Measurements from ENCODE around the gene IRAK1BP1.
A peak's percentile ranks its signal among the peaks of the same experiment; 100 is the strongest.

Gene IRAK1BP1

DNA sequence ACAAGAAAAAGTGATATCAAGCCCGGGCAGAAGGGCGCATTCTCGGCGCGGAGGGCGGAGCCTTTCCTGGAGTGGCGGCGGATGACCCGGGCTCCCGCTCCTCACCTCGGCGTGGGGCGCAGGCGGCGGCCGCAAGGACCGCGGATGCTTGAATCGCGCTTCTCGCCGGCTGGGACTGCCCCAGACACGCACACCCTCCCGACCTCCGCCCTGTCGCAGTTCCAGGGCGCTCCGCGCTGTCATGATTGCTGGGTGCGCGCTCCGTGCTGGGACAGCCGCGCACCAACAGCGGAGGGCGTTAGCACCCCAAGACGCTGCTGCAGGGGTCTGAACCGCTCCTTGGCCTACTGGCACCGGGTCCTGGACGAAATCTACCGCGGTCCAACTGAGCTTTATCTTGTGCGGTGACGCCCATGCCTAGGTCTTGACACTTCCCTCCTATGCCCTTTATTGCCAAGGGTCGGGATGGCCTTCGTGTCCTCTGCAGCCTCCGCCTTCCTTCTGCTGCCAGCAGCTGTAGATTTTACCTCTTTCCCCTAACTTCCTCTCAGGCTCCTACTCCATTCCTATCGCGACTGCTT lies 43.3 kb downstream of the IRAK1BP1 start:
- Histone ChIP-seq H3K14ac (ENCODE audit: low read length) (no peak overlapping the region), H3K18ac (ENCODE audit: low read length) (peak overlapping the region; percentile 91), H3K36me3 (replicated peaks in 1 of 2; ENCODE audit: control insufficient read depth in 2 of 2, insufficient read depth in 2 of 2, low read length in 2 of 2) (peaks cover 0 to 17% of the 10 kb centered on the region in 2 donors), H2AK5ac (ENCODE audit: low read depth, low read length) (no peak overlapping the region), H3K4ac (ENCODE audit: low read length) (no peak overlapping the region), H3K27ac (replicated peaks; ENCODE audit: low read length) (no peak overlapping the region), H4K8ac (ENCODE audit: low read depth, low read length) (no peak overlapping the region), H3K9me3 (replicated peaks in 1 of 2; ENCODE audit: control insufficient read depth in 2 of 2, insufficient read depth in 1 of 2, low read depth in 1 of 2, low read length in 2 of 2) (peaks cover 2 to 6% of the 10 kb centered on the region in 2 donors), H3K4me1 (ENCODE audit: control insufficient read depth in 2 of 2, insufficient read depth in 1 of 2, low read depth in 1 of 2, low read length in 2 of 2) (peaks cover 0 to 3% of the 10 kb centered on the region in 2 donors), H3K79me1 (ENCODE audit: low read depth, low read length) (no peaks in the 10 kb centered on the region), H3K4me2 (ENCODE audit: insufficient read depth, low read length, poor library complexity, severe bottlenecking) (peak overlapping the region; percentile 72), H3K9ac (ENCODE audit: low read depth, low read length, poor library complexity) (peak overlapping the region; percentile 81), H2BK120ac (ENCODE audit: low read depth, low read length) (no peak overlapping the region), H3K4me3 (ENCODE audit: low read length in 2 of 2) (peak overlapping the region in 1 of 2 donors; percentile 79), H2BK5ac (ENCODE audit: low read length) (no peak overlapping the region), H4K91ac (ENCODE audit: low read depth, low read length, poor library complexity) (no peak overlapping the region), H3K23ac (ENCODE audit: low read depth, low read length, poor library complexity) (no peak overlapping the region), H2AFZ (ENCODE audit: low read length) (no peak overlapping the region), H2BK15ac (ENCODE audit: low read length) (no peak overlapping the region), H3K27me3 (ENCODE audit: control insufficient read depth in 3 of 3, insufficient read depth in 3 of 3, low read depth in 1 of 3, low read length in 3 of 3) (peaks cover 0 to 10% (median 0%) of the 10 kb centered on the region in 3 experiments), H2BK12ac (ENCODE audit: low read length) (no peak overlapping the region)
- DNase-seq (ENCODE audit: low spot score): peak; percentile 9
- no CpG with 5 or more reads among the region's 49 CpGs for whole genome bisulfite sequencing, 2 donors (ENCODE audit: extremely low coverage in 2 of 2, insufficient read length in 2 of 2, insufficient replicate concordance in 1 of 2)

DNA sequence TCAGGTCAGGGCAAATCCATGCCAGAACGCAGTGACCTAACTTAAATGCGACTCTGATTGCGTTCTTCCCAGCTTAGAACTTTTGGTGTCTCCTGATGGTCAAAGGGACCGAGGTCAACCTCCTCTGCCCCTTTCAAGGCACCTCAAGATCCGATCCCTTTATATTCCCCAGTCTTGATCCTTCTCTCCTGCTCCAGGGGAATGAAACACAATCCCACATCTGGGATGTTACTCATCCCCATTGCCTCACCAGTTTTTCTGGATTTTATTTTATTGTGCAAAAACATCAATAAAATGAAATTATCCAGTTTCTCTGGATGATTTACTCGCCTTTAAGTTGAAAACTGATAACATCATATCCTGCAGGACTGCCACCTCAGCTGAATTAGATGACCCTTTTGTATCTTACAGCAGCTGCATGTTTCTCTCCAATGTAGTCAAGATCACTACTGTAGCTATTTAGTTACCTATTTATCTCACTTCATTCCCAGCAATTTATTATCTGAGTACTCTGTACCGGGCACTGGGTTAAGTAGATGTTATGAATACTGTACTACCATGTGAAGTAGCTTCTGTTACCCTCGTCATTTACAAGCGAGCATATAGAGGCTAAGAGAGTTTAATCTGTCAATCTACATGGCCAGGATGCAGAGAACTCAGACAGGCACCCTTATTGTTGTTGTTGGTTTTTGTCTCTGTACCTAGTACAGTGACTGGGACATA lies 44.0 kb downstream of the IRAK1BP1 start:
- no peak overlapping the region for H2BK15ac ChIP-seq (ENCODE audit: low read length)
- no peak overlapping the region for H2BK5ac ChIP-seq (ENCODE audit: low read length)
- no peak overlapping the region for H4K91ac ChIP-seq (ENCODE audit: low read depth, low read length, poor library complexity)
- H3K4me3 ChIP-seq (ENCODE audit: low read length in 2 of 2): peak overlapping the region in 1 of 2 donors; percentile 79
- H2AFZ ChIP-seq (ENCODE audit: low read length): no peak overlapping the region
- H2AK5ac ChIP-seq (ENCODE audit: low read depth, low read length): no peak overlapping the region
- H3K23ac ChIP-seq (ENCODE audit: low read depth, low read length, poor library complexity): no peak overlapping the region
- peaks cover 2 to 6% of the 10 kb centered on the region in 2 donors for H3K9me3 ChIP-seq (replicated peaks in 1 of 2; ENCODE audit: control insufficient read depth in 2 of 2, insufficient read depth in 1 of 2, low read depth in 1 of 2, low read length in 2 of 2)
- H3K4me1 ChIP-seq (ENCODE audit: control insufficient read depth in 2 of 2, insufficient read depth in 1 of 2, low read depth in 1 of 2, low read length in 2 of 2): peaks cover 0 to 3% of the 10 kb centered on the region in 2 donors
- H3K79me1 ChIP-seq (ENCODE audit: low read depth, low read length): no peaks in the 10 kb centered on the region
- H3K36me3 ChIP-seq (replicated peaks in 1 of 2; ENCODE audit: control insufficient read depth in 2 of 2, insufficient read depth in 2 of 2, low read length in 2 of 2): peaks cover 0 to 14% of the 10 kb centered on the region in 2 donors
- H3K27me3 ChIP-seq (ENCODE audit: control insufficient read depth in 3 of 3, insufficient read depth in 3 of 3, low read depth in 1 of 3, low read length in 3 of 3): peaks cover 0 to 10% (median 0%) of the 10 kb centered on the region in 3 experiments
- H3K27ac ChIP-seq (replicated peaks; ENCODE audit: low read length): no peak overlapping the region
- no peak overlapping the region for H4K8ac ChIP-seq (ENCODE audit: low read depth, low read length)
- H3K4ac ChIP-seq (ENCODE audit: low read length): no peak overlapping the region
- H3K18ac ChIP-seq (ENCODE audit: low read length): no peak overlapping the region
- H3K14ac ChIP-seq (ENCODE audit: low read length): no peak overlapping the region
- no peak overlapping the region for H3K4me2 ChIP-seq (ENCODE audit: insufficient read depth, low read length, poor library complexity, severe bottlenecking)
- no peak overlapping the region for H3K9ac ChIP-seq (ENCODE audit: low read depth, low read length, poor library complexity)
- no peak overlapping the region for H2BK120ac ChIP-seq (ENCODE audit: low read depth, low read length)
- DNase-seq (ENCODE audit: low spot score): no peak
- H2BK12ac ChIP-seq (ENCODE audit: low read length): no peak overlapping the region
- no CpG with 5 or more reads among the region's 9 CpGs for WGBS, 2 donors (ENCODE audit: extremely low coverage in 2 of 2, insufficient read length in 2 of 2, insufficient replicate concordance in 1 of 2)

DNA sequence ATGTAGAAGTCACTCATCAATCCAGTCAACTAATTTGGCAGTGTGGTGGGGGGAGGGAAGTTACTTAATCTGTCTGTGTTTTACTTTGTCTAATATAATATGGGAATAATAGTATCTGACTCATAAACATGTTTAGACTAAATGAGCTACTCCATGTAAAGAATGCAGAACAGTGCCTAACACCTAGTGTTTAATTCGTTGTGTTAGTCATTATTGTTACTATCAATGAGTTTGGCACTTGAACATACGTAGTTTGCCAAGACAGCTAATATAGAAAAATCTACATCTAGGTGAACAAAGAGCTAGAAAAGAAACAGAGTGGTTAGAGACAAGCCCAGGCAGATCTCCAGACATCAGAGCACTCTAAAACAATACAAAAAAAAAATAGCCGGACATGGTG lies 49.1 kb downstream of the IRAK1BP1 start:
- Histone ChIP-seq H3K27ac (replicated peaks; ENCODE audit: low read length) (no peak overlapping the region), H3K18ac (ENCODE audit: low read length) (no peak overlapping the region), H3K79me1 (ENCODE audit: low read depth, low read length) (no peaks in the 10 kb centered on the region), H3K4me2 (ENCODE audit: insufficient read depth, low read length, poor library complexity, severe bottlenecking) (no peak overlapping the region), H2BK5ac (ENCODE audit: low read length) (no peak overlapping the region), H3K9ac (ENCODE audit: low read depth, low read length, poor library complexity) (no peak overlapping the region), H4K91ac (ENCODE audit: low read depth, low read length, poor library complexity) (no peak overlapping the region), H3K36me3 (replicated peaks in 1 of 2; ENCODE audit: control insufficient read depth in 2 of 2, insufficient read depth in 2 of 2, low read length in 2 of 2) (no peaks in the 10 kb centered on the region), H2BK12ac (ENCODE audit: low read length) (no peak overlapping the region), H2BK15ac (ENCODE audit: low read length) (no peak overlapping the region), H3K14ac (ENCODE audit: low read length) (no peak overlapping the region), H4K8ac (ENCODE audit: low read depth, low read length) (no peak overlapping the region), H2BK120ac (ENCODE audit: low read depth, low read length) (no peak overlapping the region), H2AFZ (ENCODE audit: low read length) (no peak overlapping the region), H3K27me3 (ENCODE audit: control insufficient read depth in 3 of 3, insufficient read depth in 3 of 3, low read depth in 1 of 3, low read length in 3 of 3) (no peaks in the 10 kb centered on the region), H3K9me3 (replicated peaks in 1 of 2; ENCODE audit: control insufficient read depth in 2 of 2, insufficient read depth in 1 of 2, low read depth in 1 of 2, low read length in 2 of 2) (peaks cover 2 to 18% of the 10 kb centered on the region in 2 donors), H3K23ac (ENCODE audit: low read depth, low read length, poor library complexity) (no peak overlapping the region), H3K4me1 (ENCODE audit: control insufficient read depth in 2 of 2, insufficient read depth in 1 of 2, low read depth in 1 of 2, low read length in 2 of 2) (no peaks in the 10 kb centered on the region), H2AK5ac (ENCODE audit: low read depth, low read length) (no peak overlapping the region), H3K4ac (ENCODE audit: low read length) (no peak overlapping the region), H3K4me3 (ENCODE audit: low read length in 2 of 2) (no peak overlapping the region)
- no CpG with 5 or more reads among the region's 3 CpGs for WGBS, 2 donors (ENCODE audit: extremely low coverage in 2 of 2, insufficient read length in 2 of 2, insufficient replicate concordance in 1 of 2)
- no peak for DNase-seq (ENCODE audit: low spot score)

DNA sequence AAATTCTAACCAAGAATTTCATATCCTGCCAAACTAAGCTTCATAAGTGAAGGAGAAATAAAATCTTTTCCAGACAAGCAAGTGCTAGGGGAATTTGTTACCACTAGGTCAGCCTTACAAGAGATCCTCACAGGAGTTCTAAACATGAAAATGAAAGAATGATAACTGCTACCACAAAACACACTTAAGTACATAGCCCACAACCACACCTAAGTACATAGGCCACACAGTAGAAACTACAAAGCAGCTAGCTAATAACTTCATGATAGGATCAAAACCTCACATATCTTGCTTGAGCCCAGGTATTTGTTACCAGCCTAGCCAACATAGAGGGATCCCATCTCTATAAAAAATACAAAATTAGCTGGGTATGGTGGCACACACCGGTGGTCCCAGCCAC lies 50.4 kb downstream of the IRAK1BP1 start:
- no peak overlapping the region for H3K9ac ChIP-seq (ENCODE audit: low read depth, low read length, poor library complexity)
- WGBS, 2 donors (ENCODE audit: extremely low coverage in 2 of 2, insufficient read length in 2 of 2, insufficient replicate concordance in 1 of 2): no CpG with 5 or more reads among the region's 1 CpG
- no peak overlapping the region for H3K4ac ChIP-seq (ENCODE audit: low read length)

More for the DNA sequence above, 50.4 kb downstream of the IRAK1BP1 start:
- Histone ChIP-seq H4K8ac (ENCODE audit: low read depth, low read length) (no peak overlapping the region), H3K79me1 (ENCODE audit: low read depth, low read length) (no peaks in the 10 kb centered on the region), H3K9me3 (replicated peaks in 1 of 2; ENCODE audit: control insufficient read depth in 2 of 2, insufficient read depth in 1 of 2, low read depth in 1 of 2, low read length in 2 of 2) (peaks cover 2 to 20% of the 10 kb centered on the region in 2 donors), H2BK15ac (ENCODE audit: low read length) (no peak overlapping the region), H3K14ac (ENCODE audit: low read length) (no peak overlapping the region), H4K91ac (ENCODE audit: low read depth, low read length, poor library complexity) (no peak overlapping the region), H3K27me3 (ENCODE audit: control insufficient read depth in 3 of 3, insufficient read depth in 3 of 3, low read depth in 1 of 3, low read length in 3 of 3) (no peaks in the 10 kb centered on the region), H3K18ac (ENCODE audit: low read length) (no peak overlapping the region), H2BK5ac (ENCODE audit: low read length) (no peak overlapping the region), H3K4me2 (ENCODE audit: insufficient read depth, low read length, poor library complexity, severe bottlenecking) (no peak overlapping the region), H3K36me3 (replicated peaks in 1 of 2; ENCODE audit: control insufficient read depth in 2 of 2, insufficient read depth in 2 of 2, low read length in 2 of 2) (no peaks in the 10 kb centered on the region), H3K23ac (ENCODE audit: low read depth, low read length, poor library complexity) (no peak overlapping the region), H3K4me1 (ENCODE audit: control insufficient read depth in 2 of 2, insufficient read depth in 1 of 2, low read depth in 1 of 2, low read length in 2 of 2) (no peaks in the 10 kb centered on the region), H2BK12ac (ENCODE audit: low read length) (no peak overlapping the region), H3K4me3 (ENCODE audit: low read length in 2 of 2) (no peak overlapping the region), H3K27ac (replicated peaks; ENCODE audit: low read length) (no peak overlapping the region), H2AFZ (ENCODE audit: low read length) (no peak overlapping the region), H2BK120ac (ENCODE audit: low read depth, low read length) (no peak overlapping the region), H2AK5ac (ENCODE audit: low read depth, low read length) (no peak overlapping the region)
- DNase-seq (ENCODE audit: low spot score): no peak
